ENCODE results near the gene PLBD1. TPM values are rescaled to one million over a fixed set of nuclear protein-coding genes. Genes with fewer than 3 reads are reported as not detected.

The PLBD1 gene
- total RNA-seq, 1 donor from 2014 or later: 48.1 TPM

DNA sequence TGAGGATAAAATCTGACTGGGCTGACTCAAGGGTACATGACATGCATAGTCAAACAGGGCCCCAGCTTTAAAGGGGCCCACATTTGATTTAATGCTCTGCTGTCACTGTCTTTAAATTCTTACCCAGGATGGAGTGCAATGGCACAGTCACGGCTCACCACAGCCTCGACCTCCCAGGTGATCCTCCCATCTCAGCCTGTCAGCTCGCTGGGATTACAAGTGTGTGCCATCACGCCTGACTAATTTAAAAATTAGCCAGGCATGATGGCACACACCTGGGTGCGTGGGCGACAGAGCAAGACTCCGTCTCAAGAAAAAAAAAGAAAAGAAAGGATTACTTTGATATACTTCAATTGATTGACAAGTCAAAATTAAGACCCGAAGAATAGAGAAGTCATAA, 9.2 kb upstream of the PLBD1 start:
- Mint-ChIP-seq H3K27ac (no peak overlapping the region), H3K4me3 (no peak overlapping the region), H3K27me3 (ENCODE audit: low read depth) (no peaks in the 10 kb centered on the region), H3K4me1 (peaks cover 9% of the 10 kb centered on the region), H3K9me3 (no peaks in the 10 kb centered on the region), H3K36me3 (no peaks in the 10 kb centered on the region)
- DNase-seq (ENCODE audit: low spot score in 2 of 2, unreplicated experiment in 2 of 2): no peak
- TF ChIP-seq, protein P1, sequence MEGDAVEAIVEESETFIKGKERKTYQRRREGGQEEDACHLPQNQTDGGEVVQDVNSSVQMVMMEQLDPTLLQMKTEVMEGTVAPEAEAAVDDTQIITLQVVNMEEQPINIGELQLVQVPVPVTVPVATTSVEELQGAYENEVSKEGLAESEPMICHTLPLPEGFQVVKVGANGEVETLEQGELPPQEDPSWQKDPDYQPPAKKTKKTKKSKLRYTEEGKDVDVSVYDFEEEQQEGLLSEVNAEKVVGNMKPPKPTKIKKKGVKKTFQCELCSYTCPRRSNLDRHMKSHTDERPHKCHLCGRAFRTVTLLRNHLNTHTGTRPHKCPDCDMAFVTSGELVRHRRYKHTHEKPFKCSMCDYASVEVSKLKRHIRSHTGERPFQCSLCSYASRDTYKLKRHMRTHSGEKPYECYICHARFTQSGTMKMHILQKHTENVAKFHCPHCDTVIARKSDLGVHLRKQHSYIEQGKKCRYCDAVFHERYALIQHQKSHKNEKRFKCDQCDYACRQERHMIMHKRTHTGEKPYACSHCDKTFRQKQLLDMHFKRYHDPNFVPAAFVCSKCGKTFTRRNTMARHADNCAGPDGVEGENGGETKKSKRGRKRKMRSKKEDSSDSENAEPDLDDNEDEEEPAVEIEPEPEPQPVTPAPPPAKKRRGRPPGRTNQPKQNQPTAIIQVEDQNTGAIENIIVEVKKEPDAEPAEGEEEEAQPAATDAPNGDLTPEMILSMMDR (IDR thresholded peaks at IDR 0.05; ENCODE audit: unreplicated experiment): no peak

- TF ChIP-seq, protein P1 (IDR thresholded peaks at IDR 0.05; ENCODE audit: unreplicated experiment): no peak
- Mint-ChIP-seq H3K4me3 (no peak overlapping the region), H3K4me1 (peaks cover 9% of the 10 kb centered on the region), H3K36me3 (no peaks in the 10 kb centered on the region), H3K9me3 (no peaks in the 10 kb centered on the region), H3K27ac (no peak overlapping the region), H3K27me3 (ENCODE audit: low read depth) (no peaks in the 10 kb centered on the region)
- no peak for DNase-seq (ENCODE audit: low spot score in 2 of 2, unreplicated experiment in 2 of 2)
Measured at GRCh38 chr12:14575585-14575984, 7.9 kb upstream of the PLBD1 start.

DNA sequence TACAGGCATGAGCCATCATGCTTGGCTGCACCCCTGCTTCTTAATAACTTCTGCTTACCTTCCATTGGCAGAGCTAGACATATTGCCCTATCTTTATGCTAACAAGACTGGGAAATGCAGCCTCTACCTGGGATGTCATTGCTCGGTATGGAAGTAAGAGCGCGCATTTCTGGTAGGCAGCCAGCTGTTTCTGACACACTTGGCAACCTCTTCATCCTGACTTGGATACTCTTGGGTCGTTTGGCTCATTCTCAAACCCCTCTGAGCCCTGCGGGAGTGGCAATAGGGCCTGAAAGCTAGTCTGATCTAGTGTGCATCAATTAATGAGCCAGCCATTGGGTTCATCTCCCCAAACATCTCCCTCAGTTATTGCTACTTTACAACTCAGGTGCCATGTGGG, 5.4 kb upstream of the PLBD1 start:
- Mint-ChIP-seq H3K9me3 (no peaks in the 10 kb centered on the region), H3K27me3 (ENCODE audit: low read depth) (no peaks in the 10 kb centered on the region), H3K4me3 (no peak overlapping the region), H3K27ac (no peak overlapping the region), H3K36me3 (no peaks in the 10 kb centered on the region), H3K4me1 (peaks cover 22% of the 10 kb centered on the region)
- TF ChIP-seq, protein P1 (IDR thresholded peaks at IDR 0.05; ENCODE audit: unreplicated experiment): no peak
- DNase-seq (ENCODE audit: low spot score in 2 of 2, unreplicated experiment in 2 of 2): no peak

GRCh38 chr12:14572401-14572800, 4.7 kb upstream of the PLBD1 start:
- no peak overlapping the region for H3K4me3 Mint-ChIP-seq
- peaks cover 25% of the 10 kb centered on the region for H3K4me1 Mint-ChIP-seq
- TF ChIP-seq, protein P1 (IDR thresholded peaks at IDR 0.05; ENCODE audit: unreplicated experiment): no peak
- H3K9me3 Mint-ChIP-seq: no peaks in the 10 kb centered on the region
- no peaks in the 10 kb centered on the region for H3K27me3 Mint-ChIP-seq (ENCODE audit: low read depth)
- DNase-seq (ENCODE audit: low spot score in 2 of 2, unreplicated experiment in 2 of 2): no peak
- H3K36me3 Mint-ChIP-seq: no peaks in the 10 kb centered on the region
- no peak overlapping the region for H3K27ac Mint-ChIP-seq

- DNase-seq (ENCODE audit: low spot score in 2 of 2, unreplicated experiment in 2 of 2): no peak
- Mint-ChIP-seq H3K4me3 (no peak overlapping the region), H3K36me3 (no peaks in the 10 kb centered on the region), H3K27ac (no peak overlapping the region), H3K9me3 (no peaks in the 10 kb centered on the region), H3K4me1 (peaks cover 26% of the 10 kb centered on the region), H3K27me3 (ENCODE audit: low read depth) (no peaks in the 10 kb centered on the region)
- TF ChIP-seq, protein P1 (IDR thresholded peaks at IDR 0.05; ENCODE audit: unreplicated experiment): no peak
Measured at GRCh38 chr12:14571779-14572178, 4.1 kb upstream of the PLBD1 start.

DNA sequence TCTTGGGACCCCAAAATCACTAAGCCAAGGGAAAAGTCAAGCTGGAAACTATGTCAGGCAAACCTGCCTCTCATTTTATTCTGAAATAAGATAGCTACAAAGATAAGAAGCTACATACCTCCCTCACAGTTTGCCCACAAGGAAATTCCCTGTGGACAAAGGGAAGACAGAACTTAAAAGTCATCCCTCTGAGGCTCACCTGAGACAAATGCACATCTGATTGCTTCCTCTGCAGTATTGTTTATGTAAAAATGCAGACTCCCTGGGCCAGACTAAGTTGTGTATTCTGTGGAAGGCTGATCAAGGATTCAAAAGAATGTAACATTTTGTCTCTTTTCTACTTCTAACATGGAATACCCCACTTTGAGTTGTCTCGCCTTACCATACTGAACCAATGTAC, 2.5 kb upstream of the PLBD1 start:
- peak overlapping the region; percentile 48 for H3K27ac Mint-ChIP-seq
- H3K36me3 Mint-ChIP-seq: peaks cover 2% of the 10 kb centered on the region

More for the DNA sequence above, 2.5 kb upstream of the PLBD1 start:
- Mint-ChIP-seq H3K4me1 (peaks cover 28% of the 10 kb centered on the region), H3K27me3 (ENCODE audit: low read depth) (no peaks in the 10 kb centered on the region), H3K9me3 (no peaks in the 10 kb centered on the region), H3K4me3 (no peak overlapping the region)
- DNase-seq (ENCODE audit: low spot score in 2 of 2, unreplicated experiment in 2 of 2): no peak
- TF ChIP-seq, protein P1 (IDR thresholded peaks at IDR 0.05; ENCODE audit: unreplicated experiment): no peak

Data from mesothelial cell of epicardium (in vitro differentiated cells).